ENCODE data around the gene GAP43.

- TF ChIP-seq CTCF (IDR thresholded peaks at IDR 0.05): no peak
- TF ChIP-seq POLR2A (IDR thresholded peaks at IDR 0.05): no peak
Observed at GRCh38 chr3:115655761-115656282, 32.5 kb downstream of the GAP43 start.

Measured in thyroid gland (tissue), 4 donors.